Loucy (cell line): ENCODE data around the gene SPPL3.

Experiments
- H2AFZ ChIP-seq: fragments of 200-600 bp; sonication (generic); 2 replicates; pipeline ENCODE4 v1.6.0; 2016; ENCODE audit warnings: antibody characterized with exemption, mild to moderate bottlenecking, low read length, moderate library complexity
- H3F3A ChIP-seq: fragments of 200-600 bp; 2 replicates; pipeline ENCODE4 v1.6.0; 2016; ENCODE audit warnings: antibody characterized with exemption, low read depth, mild to moderate bottlenecking
- H3K27me3 ChIP-seq: fragments of 200-600 bp; sonication (generic); 2 replicates; pipeline ENCODE4 v1.6.1; 2014; ENCODE audit warnings: low read length, mild to moderate bottlenecking; ENCODE audit not compliant: insufficient read depth, poor library complexity, severe bottlenecking
- H3K36me3 ChIP-seq: fragments of 200-600 bp; sonication (generic); 2 replicates; pipeline ENCODE4 v1.6.1; 2016; ENCODE audit warnings: low read length; ENCODE audit not compliant: insufficient read depth
- H3K4me1 ChIP-seq: fragments of 200-600 bp; sonication (generic); 2 replicates; pipeline ENCODE4 v1.5.1; 2014; ENCODE audit warnings: low read length, mild to moderate bottlenecking; ENCODE audit not compliant: insufficient read depth, poor library complexity, severe bottlenecking
- H3K4me2 ChIP-seq: fragments of 200-600 bp; sonication (generic); 2 replicates; pipeline ENCODE4 v1.6.0; 2014; ENCODE audit warnings: antibody characterized with exemption, low read length, low read depth, mild to moderate bottlenecking; ENCODE audit not compliant: poor library complexity, severe bottlenecking
- H3K4me3 ChIP-seq: fragments of 200-600 bp; sonication (generic); 2 replicates; pipeline ENCODE4 v1.5.1; 2014; ENCODE audit warnings: low read length, mild to moderate bottlenecking, mixed read lengths; ENCODE audit not compliant: poor library complexity, severe bottlenecking
- H3K79me2 ChIP-seq: fragments of 200-600 bp; sonication (generic); 2 replicates; pipeline ENCODE4 v1.6.1; 2014; ENCODE audit warnings: low read length; ENCODE audit not compliant: insufficient read depth
- H3K9ac ChIP-seq: fragments of 200-600 bp; sonication (generic); 2 replicates; pipeline ENCODE4 v1.6.0; 2014; ENCODE audit warnings: mild to moderate bottlenecking, low read depth, low read length, moderate library complexity; ENCODE audit not compliant: poor library complexity, severe bottlenecking
- H3K9me2 ChIP-seq: fragments of 200-600 bp; sonication (generic); replicated peaks from 2 replicates; pipeline ENCODE4 v1.6.1; 2016; ENCODE audit warnings: low read depth, low read length, mixed read lengths
- H3K9me3 ChIP-seq: fragments of 200-600 bp; sonication (generic); 2 replicates; pipeline ENCODE4 v1.6.1; 2014; ENCODE audit warnings: mild to moderate bottlenecking, antibody characterized with exemption, low read length, low read depth; ENCODE audit not compliant: insufficient read depth
- H4K20me1 ChIP-seq: fragments of 200-600 bp; sonication (generic); 2 replicates; pipeline ENCODE4 v1.6.0; 2014; ENCODE audit warnings: antibody characterized with exemption, low read length, mild to moderate bottlenecking; ENCODE audit not compliant: insufficient read depth, poor library complexity, severe bottlenecking
- EZH2phosphoT487 ChIP-seq: fragments of 200-600 bp; IDR thresholded peaks from 2 replicates; pipeline ENCODE4 v1.6.1; 2018; ENCODE audit warnings: antibody characterized with exemption, mild to moderate bottlenecking, moderate library complexity, borderline replicate concordance
- TF ChIP-seq, protein P1 (sequence below): fragments of 200-600 bp; sonication (generic); conservative IDR thresholded peaks from 2 replicates; pipeline ENCODE4 v1.5.1; 2014; ENCODE audit warnings: mild to moderate bottlenecking, antibody characterized with exemption, low read length

SPPL3 gene

DNA sequence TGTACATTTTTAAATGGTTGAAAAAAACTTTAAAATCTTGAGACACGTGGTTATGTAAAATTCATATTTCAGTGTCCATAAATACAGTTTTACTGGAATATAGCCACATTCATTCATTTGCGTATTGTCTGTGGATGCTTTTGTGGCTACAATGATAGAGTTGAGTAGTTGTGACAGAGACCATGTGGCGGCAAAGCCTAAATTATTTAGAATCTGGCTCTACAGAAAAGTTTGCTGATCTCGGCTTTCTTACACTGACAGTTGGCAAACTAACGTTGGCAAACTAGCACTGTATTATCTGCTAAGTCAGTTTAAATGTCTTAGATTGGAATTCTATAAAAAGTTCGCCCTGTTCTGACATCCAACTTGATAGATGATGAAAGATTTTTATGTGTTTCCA is 191.5 kb downstream of the SPPL3 start:
- Histone ChIP-seq H3K9me2 (no peaks in the 10 kb centered on the region), H3K9me3 (no peaks in the 10 kb centered on the region), H4K20me1 (no peaks in the 10 kb centered on the region), H3K4me2 (peak overlapping the region; percentile 90), H3K9ac (peak overlapping the region; percentile 76), H3F3A (peaks cover 17% of the 10 kb centered on the region; the same call in 1 of the 2 replicates), H3K27me3 (no peaks in the 10 kb centered on the region), H2AFZ (no peak overlapping the region), H3K4me1 (peaks cover 33% of the 10 kb centered on the region), H3K36me3 (peaks cover 11% of the 10 kb centered on the region; the same call in 1 of the 2 replicates), H3K4me3 (peak overlapping the region; percentile 90), H3K79me2 (peaks cover 29% of the 10 kb centered on the region)
- TF ChIP-seq, protein P1, sequence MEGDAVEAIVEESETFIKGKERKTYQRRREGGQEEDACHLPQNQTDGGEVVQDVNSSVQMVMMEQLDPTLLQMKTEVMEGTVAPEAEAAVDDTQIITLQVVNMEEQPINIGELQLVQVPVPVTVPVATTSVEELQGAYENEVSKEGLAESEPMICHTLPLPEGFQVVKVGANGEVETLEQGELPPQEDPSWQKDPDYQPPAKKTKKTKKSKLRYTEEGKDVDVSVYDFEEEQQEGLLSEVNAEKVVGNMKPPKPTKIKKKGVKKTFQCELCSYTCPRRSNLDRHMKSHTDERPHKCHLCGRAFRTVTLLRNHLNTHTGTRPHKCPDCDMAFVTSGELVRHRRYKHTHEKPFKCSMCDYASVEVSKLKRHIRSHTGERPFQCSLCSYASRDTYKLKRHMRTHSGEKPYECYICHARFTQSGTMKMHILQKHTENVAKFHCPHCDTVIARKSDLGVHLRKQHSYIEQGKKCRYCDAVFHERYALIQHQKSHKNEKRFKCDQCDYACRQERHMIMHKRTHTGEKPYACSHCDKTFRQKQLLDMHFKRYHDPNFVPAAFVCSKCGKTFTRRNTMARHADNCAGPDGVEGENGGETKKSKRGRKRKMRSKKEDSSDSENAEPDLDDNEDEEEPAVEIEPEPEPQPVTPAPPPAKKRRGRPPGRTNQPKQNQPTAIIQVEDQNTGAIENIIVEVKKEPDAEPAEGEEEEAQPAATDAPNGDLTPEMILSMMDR = no peak
- no peak for TF ChIP-seq EZH2phosphoT487
